Measurements from ENCODE around the gene FAM13C.

The FAM13C gene

DNA sequence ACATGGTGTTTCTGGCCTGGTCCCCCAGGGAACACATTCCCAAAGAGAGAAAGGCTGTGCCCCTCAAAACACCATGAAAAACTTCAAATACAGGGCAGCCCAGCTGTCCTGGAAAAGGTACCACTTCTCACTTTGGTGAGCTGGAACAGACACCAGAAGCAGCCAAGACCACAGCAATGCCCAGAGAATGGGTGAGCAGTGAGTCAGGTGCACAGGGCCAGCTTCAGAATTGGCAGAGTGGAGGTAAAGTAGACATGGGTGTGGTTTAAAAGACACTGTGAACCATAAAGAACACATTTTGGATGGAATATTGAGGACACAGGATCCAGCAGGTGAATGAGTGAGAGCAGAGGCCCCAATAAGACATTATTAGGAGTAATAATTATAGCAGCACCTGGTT, 51.3 kb downstream of the FAM13C start:
- TF ChIP-seq, protein P1, sequence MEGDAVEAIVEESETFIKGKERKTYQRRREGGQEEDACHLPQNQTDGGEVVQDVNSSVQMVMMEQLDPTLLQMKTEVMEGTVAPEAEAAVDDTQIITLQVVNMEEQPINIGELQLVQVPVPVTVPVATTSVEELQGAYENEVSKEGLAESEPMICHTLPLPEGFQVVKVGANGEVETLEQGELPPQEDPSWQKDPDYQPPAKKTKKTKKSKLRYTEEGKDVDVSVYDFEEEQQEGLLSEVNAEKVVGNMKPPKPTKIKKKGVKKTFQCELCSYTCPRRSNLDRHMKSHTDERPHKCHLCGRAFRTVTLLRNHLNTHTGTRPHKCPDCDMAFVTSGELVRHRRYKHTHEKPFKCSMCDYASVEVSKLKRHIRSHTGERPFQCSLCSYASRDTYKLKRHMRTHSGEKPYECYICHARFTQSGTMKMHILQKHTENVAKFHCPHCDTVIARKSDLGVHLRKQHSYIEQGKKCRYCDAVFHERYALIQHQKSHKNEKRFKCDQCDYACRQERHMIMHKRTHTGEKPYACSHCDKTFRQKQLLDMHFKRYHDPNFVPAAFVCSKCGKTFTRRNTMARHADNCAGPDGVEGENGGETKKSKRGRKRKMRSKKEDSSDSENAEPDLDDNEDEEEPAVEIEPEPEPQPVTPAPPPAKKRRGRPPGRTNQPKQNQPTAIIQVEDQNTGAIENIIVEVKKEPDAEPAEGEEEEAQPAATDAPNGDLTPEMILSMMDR (IDR thresholded peaks at IDR 0.05; ENCODE audit: extremely low read depth, missing control alignments), result no peak
- no peak for DNase-seq (ENCODE audit: low spot score)

DNA sequence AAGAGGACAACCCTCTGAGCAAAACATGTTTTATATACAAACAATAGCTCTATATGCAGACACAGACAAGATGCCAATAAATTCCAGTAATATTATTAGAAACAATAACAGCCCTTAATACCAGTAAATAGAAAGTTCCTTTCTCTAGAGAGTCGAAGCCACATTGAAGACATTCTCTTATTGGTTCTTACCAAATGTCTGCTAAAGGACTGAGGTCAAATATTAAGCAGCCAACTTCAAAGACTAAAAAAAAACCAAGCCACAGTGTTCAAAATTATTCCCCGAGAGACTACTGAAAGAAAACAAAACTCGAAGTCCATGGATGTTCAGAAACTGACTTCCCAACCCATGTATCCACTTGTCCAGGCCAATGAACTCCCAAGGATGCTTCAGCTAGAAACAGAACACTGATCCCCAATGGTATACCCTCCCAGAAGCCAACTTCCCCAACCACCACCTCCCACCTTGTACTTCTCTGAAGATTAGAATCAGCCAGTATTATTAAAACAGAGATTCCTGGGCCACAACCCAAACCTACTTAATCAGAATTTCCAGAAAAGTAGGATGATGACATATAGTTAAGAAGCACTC, 51.9 kb downstream of the FAM13C start:
- TF ChIP-seq, protein P1 (IDR thresholded peaks at IDR 0.05; ENCODE audit: extremely low read depth, missing control alignments), result no peak
- no peak for DNase-seq (ENCODE audit: low spot score)

DNA sequence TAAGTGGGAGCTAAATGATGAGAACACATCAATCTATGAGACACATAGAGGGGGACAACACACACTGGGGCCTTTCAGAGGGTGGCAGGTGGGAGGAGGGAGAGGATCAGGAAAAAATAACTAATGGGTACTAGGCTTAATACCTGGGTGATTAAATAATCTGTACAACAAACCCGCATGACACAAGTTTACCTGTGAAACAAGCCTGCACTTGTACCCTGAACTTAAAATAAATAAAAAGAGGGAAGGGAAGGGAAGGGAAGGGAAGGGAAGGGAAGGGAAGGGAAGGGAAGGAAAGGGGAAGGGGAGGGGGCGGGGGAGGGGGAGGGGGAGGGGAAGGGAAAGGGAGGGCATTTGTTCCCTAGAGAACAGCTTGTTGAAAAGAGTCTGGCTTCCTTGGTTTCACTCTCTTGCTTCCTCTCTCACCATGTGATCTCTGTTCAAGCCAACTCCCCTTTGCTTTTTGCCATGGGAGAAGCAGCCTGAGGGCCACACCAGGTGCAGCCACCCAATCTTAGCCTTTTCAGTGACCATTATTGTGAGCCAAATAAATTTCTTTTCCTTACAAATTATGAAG, 57.7 kb downstream of the FAM13C start:
- TF ChIP-seq, protein P1 (IDR thresholded peaks at IDR 0.05; ENCODE audit: extremely low read depth, missing control alignments), result no peak
- DNase-seq (ENCODE audit: low spot score), result no peak

DNA sequence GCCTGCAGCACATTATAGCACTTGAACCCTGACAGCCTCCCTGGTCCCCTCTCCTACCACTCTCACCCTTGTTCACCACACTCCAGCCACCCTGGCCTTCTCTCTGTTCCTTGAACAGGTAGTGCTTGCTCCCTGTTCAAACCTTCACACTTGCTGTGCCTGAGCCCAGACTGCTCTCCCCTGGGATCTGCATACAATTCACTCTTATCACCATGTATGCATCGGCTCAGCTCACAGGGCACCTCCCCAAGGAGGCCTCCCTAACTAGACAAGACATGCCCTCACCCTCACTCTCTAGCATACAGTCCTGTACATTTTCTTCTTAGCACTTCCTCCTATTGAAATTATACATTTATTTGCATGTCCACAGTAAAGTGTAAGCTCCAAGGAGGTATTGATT, 59.3 kb downstream of the FAM13C start:
- TF ChIP-seq, protein P1 (IDR thresholded peaks at IDR 0.05; ENCODE audit: extremely low read depth, missing control alignments), result no peak
- no peak for DNase-seq (ENCODE audit: low spot score)

DNA sequence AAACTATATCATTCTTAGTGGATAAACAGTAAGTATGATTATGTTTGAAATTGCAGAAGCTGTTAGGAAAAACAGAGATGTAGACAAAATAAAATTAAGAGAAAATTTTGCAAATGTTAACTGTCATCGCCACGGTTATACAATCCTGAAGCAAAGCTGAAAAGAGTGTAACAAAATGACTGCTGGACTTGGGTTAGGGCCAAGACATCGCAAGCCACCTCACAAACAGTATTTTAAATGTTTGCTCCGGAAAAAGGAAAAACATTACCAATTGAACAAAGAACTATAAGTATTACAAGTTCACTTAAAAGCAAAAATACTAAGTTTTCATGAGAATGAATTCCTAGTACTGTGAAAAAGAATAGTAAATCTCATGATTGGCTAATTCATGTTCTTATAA, 60.0 kb downstream of the FAM13C start:
- DNase-seq (ENCODE audit: low spot score), result no peak
- TF ChIP-seq, protein P1 (IDR thresholded peaks at IDR 0.05; ENCODE audit: extremely low read depth, missing control alignments), result no peak

DNA sequence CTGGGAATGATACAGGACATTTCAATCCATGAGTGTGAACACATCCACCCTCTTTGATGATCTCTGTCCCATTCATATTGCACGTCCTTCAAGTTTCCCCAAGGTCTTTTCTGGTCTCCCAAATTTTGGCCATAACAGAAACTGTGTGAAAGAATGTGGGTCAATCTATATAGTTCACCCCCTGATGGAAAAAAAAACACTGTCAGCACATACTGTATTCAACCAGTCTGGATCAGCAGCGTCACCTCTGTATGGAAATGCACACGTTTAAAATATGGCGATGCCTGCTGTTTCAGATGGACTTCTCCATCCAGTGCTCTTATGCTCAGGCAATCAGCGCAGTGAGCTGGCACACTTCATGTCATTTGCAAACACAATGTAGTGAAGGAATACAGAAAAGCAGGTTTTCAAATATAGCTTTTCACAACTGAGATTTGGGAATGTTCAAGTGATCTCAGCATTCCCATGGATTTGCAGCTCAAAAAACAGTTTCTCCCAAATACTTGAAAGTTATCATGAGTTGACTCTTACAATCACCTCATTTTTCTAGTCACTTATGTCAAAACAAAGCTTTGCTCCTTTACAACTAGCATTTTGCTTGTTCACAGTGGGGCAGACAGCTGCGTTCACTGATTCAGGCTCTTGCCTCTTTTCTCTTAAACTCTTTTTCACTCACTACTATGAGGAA, 61.1 kb downstream of the FAM13C start:
- DNase-seq (ENCODE audit: low spot score), result no peak
- TF ChIP-seq, protein P1 (IDR thresholded peaks at IDR 0.05; ENCODE audit: extremely low read depth, missing control alignments), result no peak

DNA sequence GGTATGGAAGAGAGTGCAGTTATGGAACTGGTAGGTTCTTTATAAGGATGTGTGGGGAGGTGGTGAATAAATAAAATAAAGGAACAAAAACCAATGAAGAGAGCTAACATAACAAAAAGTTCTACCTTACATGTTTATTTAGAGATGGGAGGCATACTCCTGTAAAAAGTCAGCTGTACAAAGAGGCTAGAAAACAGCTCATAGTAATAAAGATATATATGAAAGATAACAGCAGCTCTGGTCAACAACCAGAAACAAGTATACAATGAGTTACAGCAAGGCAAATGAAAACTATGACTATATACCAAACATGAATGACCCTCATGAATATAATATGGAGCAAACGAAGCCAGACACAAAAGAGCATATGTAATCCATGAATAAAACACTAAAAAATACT, 62.0 kb downstream of the FAM13C start:
- DNase-seq (ENCODE audit: low spot score), result no peak
- TF ChIP-seq, protein P1 (IDR thresholded peaks at IDR 0.05; ENCODE audit: extremely low read depth, missing control alignments), result no peak
